ENCODE results near the gene AGBL1. TPM values are rescaled to one million over a fixed set of nuclear protein-coding genes. Genes with fewer than 3 reads are reported as not detected.
"Not testable (repeated sequence)": the region's sequence is repeated elsewhere in the genome, so short reads cannot be mapped to it uniquely, and the experiment has no call there.

AGBL1 gene
- total and polyA plus RNA-seq, 4 donors, result 0.08 to 147 (median 4.7) TPM

GRCh38 chr15:86872782-86873181, 793.1 kb downstream of the AGBL1 start:
- Histone ChIP-seq H3K27ac (ENCODE audit: low read depth in 1 of 2, low read length in 1 of 2) (no peak overlapping the region), H3K9ac (ENCODE audit: insufficient read depth in 1 of 2, low read length in 2 of 2) (no peak overlapping the region), H3K36me3 (ENCODE audit: control insufficient read depth in 4 of 4, insufficient read depth in 4 of 4, low read length in 4 of 4) (no peaks in the 10 kb centered on the region), H3K9me3 (ENCODE audit: control insufficient read depth in 4 of 4, insufficient read depth in 3 of 4, low read length in 3 of 4) (no peaks in the 10 kb centered on the region), H3K4me3 (no peak overlapping the region), H3K4me1 (ENCODE audit: control insufficient read depth in 5 of 5, insufficient read depth in 5 of 5, low read length in 5 of 5) (peaks cover 0 to 4% (median 3%) of the 10 kb centered on the region in 5 donors), H3K27me3 (ENCODE audit: control insufficient read depth in 3 of 3, insufficient read depth in 3 of 3, low read length in 2 of 3) (no peaks in the 10 kb centered on the region)
- ATAC-seq (ENCODE audit: insufficient read depth, low FRiP score) (no peak), DNase-seq (no peak)
- WGBS, 2 donors, result 90 to 94% methylated on average over 1 of the region's 1 CpG
- no peak for TF ChIP-seq CTCF (IDR thresholded peaks at IDR 0.05; ENCODE audit: control extremely low read depth, extremely low read depth)

GRCh38 chr15:86875067-86875466, 795.4 kb downstream of the AGBL1 start:
- no peak overlapping the region for H3K9ac ChIP-seq (ENCODE audit: insufficient read depth in 1 of 2, low read length in 2 of 2)
- no peak overlapping the region for H3K27ac ChIP-seq (ENCODE audit: low read depth in 1 of 2, low read length in 1 of 2)
- H3K36me3 ChIP-seq (ENCODE audit: control insufficient read depth in 4 of 4, insufficient read depth in 4 of 4, low read length in 4 of 4), result no peaks in the 10 kb centered on the region
- TF ChIP-seq CTCF (IDR thresholded peaks at IDR 0.05; ENCODE audit: control extremely low read depth, extremely low read depth), result no peak
- peaks cover 0 to 4% (median 3%) of the 10 kb centered on the region in 5 donors for H3K4me1 ChIP-seq (ENCODE audit: control insufficient read depth in 5 of 5, insufficient read depth in 5 of 5, low read length in 5 of 5)
- ATAC-seq (ENCODE audit: insufficient read depth, low FRiP score), result no peak
- H3K4me3 ChIP-seq, result no peak overlapping the region
- DNase-seq, result no peak
- H3K27me3 ChIP-seq (ENCODE audit: control insufficient read depth in 3 of 3, insufficient read depth in 3 of 3, low read length in 2 of 3), result no peaks in the 10 kb centered on the region
- no peaks in the 10 kb centered on the region for H3K9me3 ChIP-seq (ENCODE audit: control insufficient read depth in 4 of 4, insufficient read depth in 3 of 4, low read length in 3 of 4)
- WGBS, 2 donors, result 86 to 90% methylated on average over 3 of the region's 3 CpGs

GRCh38 chr15:86876387-86876944, 796.8 kb downstream of the AGBL1 start:
- Histone ChIP-seq H3K27ac (ENCODE audit: low read depth in 1 of 2, low read length in 1 of 2) (no peak overlapping the region), H3K27me3 (ENCODE audit: control insufficient read depth in 3 of 3, insufficient read depth in 3 of 3, low read length in 2 of 3) (peaks cover 0 to 5% (median 0%) of the 10 kb centered on the region in 3 donors), H3K9ac (ENCODE audit: insufficient read depth in 1 of 2, low read length in 2 of 2) (no peak overlapping the region), H3K4me1 (ENCODE audit: control insufficient read depth in 5 of 5, insufficient read depth in 5 of 5, low read length in 5 of 5) (peaks cover 0 to 4% (median 3%) of the 10 kb centered on the region in 5 donors), H3K36me3 (ENCODE audit: control insufficient read depth in 4 of 4, insufficient read depth in 4 of 4, low read length in 4 of 4) (no peaks in the 10 kb centered on the region), H3K4me3 (no peak overlapping the region), H3K9me3 (ENCODE audit: control insufficient read depth in 4 of 4, insufficient read depth in 3 of 4, low read length in 3 of 4) (no peaks in the 10 kb centered on the region)
- peak in 2 of 3 donors; percentile 50 to 68 for DNase-seq
- no peak for TF ChIP-seq CTCF (IDR thresholded peaks at IDR 0.05; ENCODE audit: control extremely low read depth, extremely low read depth)
- 60 to 82% methylated on average over 4 of the region's 4 CpGs for WGBS, 2 donors
- no peak for ATAC-seq (ENCODE audit: insufficient read depth, low FRiP score)

- 67 to 71% methylated on average over 2 of the region's 2 CpGs for WGBS, 2 donors
- H3K9ac ChIP-seq (ENCODE audit: insufficient read depth in 1 of 2, low read length in 2 of 2), result no peak overlapping the region
- peaks cover 0 to 4% (median 3%) of the 10 kb centered on the region in 5 donors for H3K4me1 ChIP-seq (ENCODE audit: control insufficient read depth in 5 of 5, insufficient read depth in 5 of 5, low read length in 5 of 5)
- DNase-seq (no peak), ATAC-seq (ENCODE audit: insufficient read depth, low FRiP score) (no peak)
- no peak for TF ChIP-seq CTCF (IDR thresholded peaks at IDR 0.05; ENCODE audit: control extremely low read depth, extremely low read depth)
- H3K4me3 ChIP-seq, result no peak overlapping the region
- H3K27me3 ChIP-seq (ENCODE audit: control insufficient read depth in 3 of 3, insufficient read depth in 3 of 3, low read length in 2 of 3), result peaks cover 0 to 5% (median 0%) of the 10 kb centered on the region in 3 donors
- H3K9me3 ChIP-seq (ENCODE audit: control insufficient read depth in 4 of 4, insufficient read depth in 3 of 4, low read length in 3 of 4), result no peaks in the 10 kb centered on the region
- H3K27ac ChIP-seq (ENCODE audit: low read depth in 1 of 2, low read length in 1 of 2), result no peak overlapping the region
- H3K36me3 ChIP-seq (ENCODE audit: control insufficient read depth in 4 of 4, insufficient read depth in 4 of 4, low read length in 4 of 4), result no peaks in the 10 kb centered on the region
These were observed 797.5 kb downstream of the AGBL1 start for GRCh38 chr15:86877171-86877631.

GRCh38 chr15:86878844-86879243, 799.2 kb downstream of the AGBL1 start:
- not testable (repeated sequence) for DNase-seq; H3K9me3 ChIP-seq (ENCODE audit: control insufficient read depth in 4 of 4, insufficient read depth in 3 of 4, low read length in 3 of 4); H3K4me3 ChIP-seq; H3K36me3 ChIP-seq (ENCODE audit: control insufficient read depth in 4 of 4, insufficient read depth in 4 of 4, low read length in 4 of 4); H3K27me3 ChIP-seq (ENCODE audit: control insufficient read depth in 3 of 3, insufficient read depth in 3 of 3, low read length in 2 of 3); H3K4me1 ChIP-seq (ENCODE audit: control insufficient read depth in 5 of 5, insufficient read depth in 5 of 5, low read length in 5 of 5); H3K27ac ChIP-seq (ENCODE audit: low read depth in 1 of 2, low read length in 1 of 2); ATAC-seq (ENCODE audit: insufficient read depth, low FRiP score); H3K9ac ChIP-seq (ENCODE audit: insufficient read depth in 1 of 2, low read length in 2 of 2)
- 76 to 82% methylated on average over 3 of the region's 3 CpGs for WGBS, 2 donors
